GM19035 (cell line): ENCODE measurements around the gene PPM1H.
"Not testable (repeated sequence)": the region's sequence is repeated elsewhere in the genome, so short reads cannot be mapped to it uniquely, and the experiment has no call there.

ENCODE experiments used
- ATAC-seq: cut with Tn5 transposase; IDR thresholded peaks from one replicate; pipeline ENCODE4 v1.9.1; 2021; ENCODE audit not compliant: unreplicated experiment

The PPM1H gene

GRCh38 chr12:62693376-62694050 is 241.4 kb downstream of the PPM1H start:
- ATAC-seq = no peak

- no peak for ATAC-seq
Measured at GRCh38 chr12:62692884-62693283, 242.1 kb downstream of the PPM1H start.

GRCh38 chr12:62691309-62691708 is 243.6 kb downstream of the PPM1H start:
- no peak for ATAC-seq

- no peak for ATAC-seq
Measured at GRCh38 chr12:62689042-62689839, 245.7 kb downstream of the PPM1H start.

- no peak for ATAC-seq
Measured at GRCh38 chr12:62686938-62687337, 248.0 kb downstream of the PPM1H start.

GRCh38 chr12:62684570-62685295 is 250.2 kb downstream of the PPM1H start:
- no peak for ATAC-seq

- ATAC-seq = no peak
Measured at GRCh38 chr12:62683776-62684569, 251.0 kb downstream of the PPM1H start.

GRCh38 chr12:62681306-62681705 is 253.6 kb downstream of the PPM1H start:
- ATAC-seq = no peak

- ATAC-seq = no peak
Measured at GRCh38 chr12:62679608-62680007, 255.3 kb downstream of the PPM1H start.

- ATAC-seq = no peak
Measured at GRCh38 chr12:62677355-62677754, 257.6 kb downstream of the PPM1H start.

GRCh38 chr12:62676521-62677307 is 258.2 kb downstream of the PPM1H start:
- ATAC-seq = no peak

- no peak for ATAC-seq
Measured at GRCh38 chr12:62673028-62673815, 261.7 kb downstream of the PPM1H start.

GRCh38 chr12:62670986-62671720 is 263.8 kb downstream of the PPM1H start:
- ATAC-seq = no peak

- no peak for ATAC-seq
Measured at GRCh38 chr12:62668782-62669181, 266.2 kb downstream of the PPM1H start.

GRCh38 chr12:62664951-62665350 is 270.0 kb downstream of the PPM1H start:
- not testable (repeated sequence) for ATAC-seq

GRCh38 chr12:62660756-62661155 is 274.2 kb downstream of the PPM1H start:
- ATAC-seq = no peak

GRCh38 chr12:62659453-62660295 is 275.3 kb downstream of the PPM1H start:
- ATAC-seq = no peak

- ATAC-seq = no peak
Measured at GRCh38 chr12:62658910-62659309, 276.0 kb downstream of the PPM1H start.
